ENCODE data around the gene CACNA1S. TPM values are rescaled to one million over a fixed set of nuclear protein-coding genes. Genes with fewer than 3 reads are reported as not detected.

CACNA1S gene
- total RNA-seq, 1 experiment from 2014 or later: not detected

GRCh38 chr1:201008666-201009360, 103.4 kb downstream of the CACNA1S start:
- Mint-ChIP-seq H3K27ac (peak overlapping the region in 1 of 3 experiments; percentile 42; a peak in 1 of 7 replicates), H3K36me3 (ENCODE audit: insufficient read depth in 1 of 3, low read depth in 3 of 3) (peaks cover 0 to 2% (median 0%) of the 10 kb centered on the region in 3 experiments; a peak in 2 of 7 replicates), H3K9me3 (no peaks in the 10 kb centered on the region), H3K4me1 (peaks cover 14% of the 10 kb centered on the region in 2 experiments), H3K27me3 (ENCODE audit: low read depth) (no peaks in the 10 kb centered on the region; the same call in 1 of the 2 replicates), H3K4me3 (no peak overlapping the region)
- no peak for DNase-seq
- Histone ChIP-seq H3K79me1 (ENCODE audit: insufficient read depth, low read depth, low read length, poor library complexity, severe bottlenecking) (no peaks in the 10 kb centered on the region), H2BK20ac (ENCODE audit: low read depth, low read length, poor library complexity, severe bottlenecking) (no peak overlapping the region), H2AK5ac (ENCODE audit: insufficient read length, low read length) (no peak overlapping the region), H3K9ac (ENCODE audit: extremely low read depth, insufficient read length, low read length) (no peak overlapping the region), H3K27ac (ENCODE audit: insufficient read length, low read depth, low read length) (no peak overlapping the region), H3K4ac (ENCODE audit: low read depth, low read length) (no peak overlapping the region), H2AFZ (ENCODE audit: low read length) (no peak overlapping the region), H3K4me1 (ENCODE audit: insufficient read depth, low read length) (no peaks in the 10 kb centered on the region), H4K91ac (ENCODE audit: insufficient read length, low read depth, low read length) (no peak overlapping the region), H3K23me2 (ENCODE audit: insufficient read length, low read depth, low read length, poor library complexity, severe bottlenecking) (no peaks in the 10 kb centered on the region), H3K79me2 (ENCODE audit: insufficient read depth, low read length) (no peaks in the 10 kb centered on the region; the same call in 1 of the 2 replicates), H4K20me1 (ENCODE audit: control insufficient read depth, insufficient read depth, insufficient read length) (no peaks in the 10 kb centered on the region), H3K23ac (ENCODE audit: insufficient read length, low read depth, low read length) (no peak overlapping the region), H4K5ac (ENCODE audit: insufficient read length, low read depth, low read length) (no peak overlapping the region), H3K56ac (ENCODE audit: insufficient read length, low read depth, low read length) (no peak overlapping the region), H2BK5ac (ENCODE audit: insufficient read length, low read length) (no peak overlapping the region), H3T11ph (ENCODE audit: low read length) (no peak overlapping the region), H3K4me2 (ENCODE audit: insufficient read depth, insufficient read length, low read length) (no peak overlapping the region), H2BK15ac (ENCODE audit: low read depth, low read length) (no peak overlapping the region), H3K9me3 (ENCODE audit: control insufficient read depth, low read depth, low read length) (no peaks in the 10 kb centered on the region), H3K27me3 (ENCODE audit: insufficient read depth, low read length) (no peaks in the 10 kb centered on the region), H2BK12ac (ENCODE audit: insufficient read length, low read depth, low read length) (no peak overlapping the region), H3K14ac (ENCODE audit: insufficient read depth, low read length) (no peak overlapping the region), H3K18ac (ENCODE audit: insufficient read length, low read depth, low read length) (no peak overlapping the region), H4K8ac (replicated peaks; ENCODE audit: insufficient read length, low read depth, low read length) (no peak overlapping the region), H2BK120ac (ENCODE audit: low read depth, low read length, poor library complexity, severe bottlenecking) (no peak overlapping the region)
- TF ChIP-seq, protein P1, sequence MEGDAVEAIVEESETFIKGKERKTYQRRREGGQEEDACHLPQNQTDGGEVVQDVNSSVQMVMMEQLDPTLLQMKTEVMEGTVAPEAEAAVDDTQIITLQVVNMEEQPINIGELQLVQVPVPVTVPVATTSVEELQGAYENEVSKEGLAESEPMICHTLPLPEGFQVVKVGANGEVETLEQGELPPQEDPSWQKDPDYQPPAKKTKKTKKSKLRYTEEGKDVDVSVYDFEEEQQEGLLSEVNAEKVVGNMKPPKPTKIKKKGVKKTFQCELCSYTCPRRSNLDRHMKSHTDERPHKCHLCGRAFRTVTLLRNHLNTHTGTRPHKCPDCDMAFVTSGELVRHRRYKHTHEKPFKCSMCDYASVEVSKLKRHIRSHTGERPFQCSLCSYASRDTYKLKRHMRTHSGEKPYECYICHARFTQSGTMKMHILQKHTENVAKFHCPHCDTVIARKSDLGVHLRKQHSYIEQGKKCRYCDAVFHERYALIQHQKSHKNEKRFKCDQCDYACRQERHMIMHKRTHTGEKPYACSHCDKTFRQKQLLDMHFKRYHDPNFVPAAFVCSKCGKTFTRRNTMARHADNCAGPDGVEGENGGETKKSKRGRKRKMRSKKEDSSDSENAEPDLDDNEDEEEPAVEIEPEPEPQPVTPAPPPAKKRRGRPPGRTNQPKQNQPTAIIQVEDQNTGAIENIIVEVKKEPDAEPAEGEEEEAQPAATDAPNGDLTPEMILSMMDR (conservative IDR thresholded peaks at IDR 0.05): no peak
- no CpG with 5 or more reads among the region's 22 CpGs for WGBS (ENCODE audit: extremely low coverage, insufficient read length, low lambda C conversion rate)

Data from H9 (cell line).